Heart right ventricle (tissue), 16 donors: ENCODE data around the gene AFDN. TPM values are rescaled to one million over a fixed set of nuclear protein-coding genes. Genes with fewer than 3 reads are reported as not detected.

Experiments
- ATAC-seq, 8 donors: fragments of 200-7000 bp; cut with Tn5 transposase; one replicate each; pipeline ENCODE4 v1.9.1; 2020; ENCODE audit warnings: mild to moderate bottlenecking in 8 of 8, moderate library complexity in 8 of 8, moderate number of reproducible peaks in 1 of 8
- DNase-seq, 2 donors: peaks; one replicate each; pipeline ENCODE4 v3.0.0-alpha.2; 2020
- H3K27ac ChIP-seq, 10 donors: fragments of 200-600 bp; sonication (generic) in 2 of 10; one replicate each; pipeline versions ENCODE4 v1.5.0 to v1.8.0; 2020 to 2022; ENCODE audit warnings: mild to moderate bottlenecking in 3 of 10
- H3K27me3 ChIP-seq, 7 donors: fragments of 200-600 bp; one replicate each; pipeline ENCODE4 v1.8.0; 2021 to 2022; ENCODE audit warnings: mild to moderate bottlenecking in 2 of 7
- H3K36me3 ChIP-seq, 9 donors: fragments of 200-600 bp; sonication (generic) in 1 of 9; one replicate each; pipeline versions ENCODE4 v1.5.0 to v1.8.0; 2020 to 2022; ENCODE audit warnings: mild to moderate bottlenecking in 2 of 9
- H3K4me1 ChIP-seq, 9 donors: fragments of 200-600 bp; sonication (generic) in 1 of 9; one replicate each; pipeline versions ENCODE4 v1.5.0 to v1.8.0; 2020 to 2022; ENCODE audit warnings: mild to moderate bottlenecking in 4 of 9
- H3K4me3 ChIP-seq, 10 donors: fragments of 200-600 bp; sonication (generic) in 2 of 10; one replicate each; pipeline versions ENCODE4 v1.5.0 to v1.8.0; 2020 to 2022; ENCODE audit warnings: mild to moderate bottlenecking in 7 of 10, moderate library complexity in 2 of 10
- H3K9me3 ChIP-seq, 11 donors: fragments of 200-600 bp in 10 of 11; sonication (generic) in 2 of 11; one replicate each; pipeline versions ENCODE4 v1.5.0 to v1.8.0; 2013 to 2022; ENCODE audit warnings: mild to moderate bottlenecking in 2 of 11, control low read depth in 1 of 11, moderate library complexity in 1 of 11
- WGBS, 2 donors: extraction: QIAGEN DNeasy Blood & Tissue Kit; methylation state at CpG; one replicate each; pipeline ENCODE4 v1.1.7; 2013; ENCODE audit warnings: inconsistent platforms in 1 of 2; 5-methylcytosine and 5-hydroxymethylcytosine counted together
- intact Hi-C, 10 donors: fragments of 100-400 bp; cut with DNase I; formaldehyde crosslinking; loops; one replicate each; pipeline versions ENCODE4 v1.11.1 to v1.14.2; 2022
- polyA plus RNA-seq, 2 donors: library from polyadenylated mRNA; stranded (reverse); fragments of 200-250 nt; gene quantifications; one replicate each; pipeline ENCODE4 v1.2.3, GENCODE V29; 2013
- total RNA-seq, 10 donors: library from RNA; stranded (reverse); fragmentation: NEBNext Ultra II Directional in 3 of 10; extraction: Animal tissue kit (Norgen Biotek cat#: 25700) in 3 of 10; gene quantifications; one replicate each; pipeline versions ENCODE4 v1.2.1 to v1.2.4, GENCODE V29; 2021 to 2023
- TF ChIP-seq, protein P1 (sequence below), 9 donors: fragments of 200-600 bp; sonication (generic) in 2 of 9; IDR thresholded peaks; one replicate each; pipeline versions ENCODE4 v1.5.0 to v1.8.0; 2021 to 2022; ENCODE audit warnings: antibody characterized with exemption in 9 of 9, mild to moderate bottlenecking in 5 of 9, moderate library complexity in 1 of 9
- donor health status: Arrhythmogenic right ventricular cardiomyopathy.
- donor health status: ischemic (EF 13 %, LVEDD 7.1; RV severe dilation, severe dysfunction).
- donor health status: healthy with polysubstance abuse.
- donor health status: DM: no; HTN: yes; CAD: no.
- donor health status: DM: no; HTN: no; CAD: no.
- donor health status: ischemic (EF 25% LVEDD 6.9; RV normal size, moderate dysfunction).
- donor health status: ischemic (EF 25% LVEDD 5.7; RV mildly dilated, moderate dysfunction).
- donor health status: healthy.
- donor health status: DM: yes; HTN: yes; CAD: no.
- donor health status: Ischemic cardiomyopathy.
- donor health status: ischemic (EF 35%, LVEDD 5.7; RV mildly dilated, moderate dysfunction).
- donor health status: nonischemic (EF 11% LVEDD 7.7; RV severe dilation, severe dysfunction).
- donor health status: DM: yes; HTN: yes; CAD: no.
- donor health status: PGD.
- donor health status: ischemic (EF 29% LVEDD 5.4; RV normal size, mild dysfunction).
- donor health status: nonischemic (EF 23%, LVEDD 6.1; RV moderate dilation, normal function).

Gene AFDN
- total and polyA plus RNA-seq, 12 donors: 17.4 to 79.9 (median 58.0) TPM

DNA sequence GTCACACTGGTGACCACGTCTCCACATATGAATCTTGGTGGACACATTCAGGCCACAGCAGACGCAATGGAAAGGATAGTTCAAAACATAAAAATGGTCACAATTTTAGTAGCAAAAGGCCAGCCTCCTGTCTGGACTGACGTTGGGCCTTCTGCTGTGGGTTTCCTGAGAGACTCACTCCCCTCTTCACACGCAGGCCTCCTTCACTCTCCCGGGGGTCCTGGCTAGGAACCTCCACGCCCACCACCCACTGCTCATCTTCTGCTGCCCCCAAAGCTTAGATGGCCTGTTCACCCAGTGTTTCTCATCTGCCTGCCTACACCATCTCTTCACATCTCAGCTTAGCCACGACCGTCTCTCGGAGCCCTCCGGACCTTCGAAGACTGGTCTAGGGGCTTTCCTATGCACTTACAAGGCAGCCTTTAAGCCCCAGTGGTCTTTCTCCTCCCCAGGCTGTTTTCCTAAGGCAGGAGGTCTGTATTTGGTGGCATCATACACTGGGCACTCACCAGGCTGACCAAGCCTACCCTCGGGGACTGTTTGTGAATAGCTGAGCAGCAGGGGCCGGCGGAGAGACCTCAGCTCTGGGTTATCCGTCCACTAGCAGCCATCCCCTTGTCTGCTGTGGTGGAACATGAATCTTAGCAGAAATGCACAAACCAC lies 46.6 kb upstream of the AFDN start:
- no peaks in the 10 kb centered on the region for H3K36me3 ChIP-seq
- ATAC-seq (no peak), DNase-seq (no peak)
- H3K4me1 ChIP-seq: peaks cover 0 to 4% (median 0%) of the 10 kb centered on the region in 9 donors
- no peak overlapping the region for H3K4me3 ChIP-seq
- no peak overlapping the region for H3K27ac ChIP-seq
- TF ChIP-seq, protein P1, sequence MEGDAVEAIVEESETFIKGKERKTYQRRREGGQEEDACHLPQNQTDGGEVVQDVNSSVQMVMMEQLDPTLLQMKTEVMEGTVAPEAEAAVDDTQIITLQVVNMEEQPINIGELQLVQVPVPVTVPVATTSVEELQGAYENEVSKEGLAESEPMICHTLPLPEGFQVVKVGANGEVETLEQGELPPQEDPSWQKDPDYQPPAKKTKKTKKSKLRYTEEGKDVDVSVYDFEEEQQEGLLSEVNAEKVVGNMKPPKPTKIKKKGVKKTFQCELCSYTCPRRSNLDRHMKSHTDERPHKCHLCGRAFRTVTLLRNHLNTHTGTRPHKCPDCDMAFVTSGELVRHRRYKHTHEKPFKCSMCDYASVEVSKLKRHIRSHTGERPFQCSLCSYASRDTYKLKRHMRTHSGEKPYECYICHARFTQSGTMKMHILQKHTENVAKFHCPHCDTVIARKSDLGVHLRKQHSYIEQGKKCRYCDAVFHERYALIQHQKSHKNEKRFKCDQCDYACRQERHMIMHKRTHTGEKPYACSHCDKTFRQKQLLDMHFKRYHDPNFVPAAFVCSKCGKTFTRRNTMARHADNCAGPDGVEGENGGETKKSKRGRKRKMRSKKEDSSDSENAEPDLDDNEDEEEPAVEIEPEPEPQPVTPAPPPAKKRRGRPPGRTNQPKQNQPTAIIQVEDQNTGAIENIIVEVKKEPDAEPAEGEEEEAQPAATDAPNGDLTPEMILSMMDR (IDR thresholded peaks at IDR 0.05): no peak
- WGBS, 2 donors: 86 to 92% methylated on average over 15 of the region's 15 CpGs
- H3K27me3 ChIP-seq: no peaks in the 10 kb centered on the region
- no peaks in the 10 kb centered on the region for H3K9me3 ChIP-seq
- intact Hi-C loops: no loop called here

GRCh38 chr6:167781066-167781767 lies 45.5 kb upstream of the AFDN start:
- no peaks in the 10 kb centered on the region for H3K9me3 ChIP-seq
- ATAC-seq (no peak), DNase-seq (no peak)
- H3K4me3 ChIP-seq: no peak overlapping the region
- H3K27me3 ChIP-seq: no peaks in the 10 kb centered on the region
- H3K27ac ChIP-seq: no peak overlapping the region
- peaks cover 0 to 5% (median 0%) of the 10 kb centered on the region in 9 donors for H3K4me1 ChIP-seq
- TF ChIP-seq, protein P1 (IDR thresholded peaks at IDR 0.05): no peak
- intact Hi-C loops: no loop called here
- 82 to 88% methylated on average over 15 of the region's 15 CpGs for whole genome bisulfite sequencing, 2 donors
- no peaks in the 10 kb centered on the region for H3K36me3 ChIP-seq

DNA sequence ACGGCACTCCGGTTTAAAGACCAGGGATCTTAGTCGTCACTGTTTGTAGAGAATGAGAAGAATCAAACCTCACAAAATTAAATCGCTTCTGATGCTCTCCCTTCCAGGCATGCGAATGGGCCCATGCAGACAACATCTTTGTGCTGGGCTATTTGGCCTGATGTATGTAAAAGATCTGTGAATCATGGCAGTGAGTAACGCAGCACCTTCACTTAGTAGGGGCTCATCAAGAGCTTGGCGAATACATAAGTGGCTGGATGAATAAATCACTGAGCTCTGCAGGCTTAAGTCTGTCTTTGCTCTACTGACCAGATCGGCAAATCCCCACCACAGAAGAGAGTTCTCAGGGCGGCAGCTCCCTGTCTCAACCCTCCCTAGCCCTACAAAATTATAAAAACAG lies 44.8 kb upstream of the AFDN start:
- H3K9me3 ChIP-seq: no peaks in the 10 kb centered on the region
- DNase-seq (no peak), ATAC-seq (no peak)
- H3K4me1 ChIP-seq: peaks cover 0 to 12% (median 0%) of the 10 kb centered on the region in 9 donors
- H3K27me3 ChIP-seq: no peaks in the 10 kb centered on the region
- no peak overlapping the region for H3K4me3 ChIP-seq
- no peaks in the 10 kb centered on the region for H3K36me3 ChIP-seq
- TF ChIP-seq, protein P1 (IDR thresholded peaks at IDR 0.05): no peak
- no peak overlapping the region for H3K27ac ChIP-seq
- 95 to 97% methylated on average over 9 of the region's 9 CpGs for WGBS, 2 donors
- intact Hi-C loops: no loop called here

- TF ChIP-seq, protein P1 (IDR thresholded peaks at IDR 0.05): no peak
- DNase-seq (no peak), ATAC-seq (no peak)
- H3K27ac ChIP-seq: no peak overlapping the region
- 87 to 91% methylated on average over 4 of the region's 4 CpGs for WGBS, 2 donors
- no peaks in the 10 kb centered on the region for H3K27me3 ChIP-seq
- no peak overlapping the region for H3K4me3 ChIP-seq
- H3K36me3 ChIP-seq: no peaks in the 10 kb centered on the region
- H3K9me3 ChIP-seq: no peaks in the 10 kb centered on the region
- peaks cover 0 to 13% (median 0%) of the 10 kb centered on the region in 9 donors for H3K4me1 ChIP-seq
- intact Hi-C loops: no loop called here
These were observed 43.8 kb upstream of the AFDN start for GRCh38 chr6:167782698-167783517.
